Activated T-helper 1 cell treated with anti-CD3 and anti-CD28 coated beads, Interleukin-2, amount 50 U/mL, for 16 hours (primary cell): ENCODE data around the gene ACOX1.
A peak's percentile ranks its signal among the peaks of the same experiment; 100 is the strongest.

Source experiments
- DNase-seq, 2 donors: peaks; one replicate each; pipeline ENCODE4 v3.0.0-alpha.2; 2020; ENCODE audit warnings: low read depth in 1 of 2, low spot score in 1 of 2

Gene ACOX1

GRCh38 chr17:75909051-75909811, 69.7 kb downstream of the ACOX1 start:
- no peak for DNase-seq

DNA sequence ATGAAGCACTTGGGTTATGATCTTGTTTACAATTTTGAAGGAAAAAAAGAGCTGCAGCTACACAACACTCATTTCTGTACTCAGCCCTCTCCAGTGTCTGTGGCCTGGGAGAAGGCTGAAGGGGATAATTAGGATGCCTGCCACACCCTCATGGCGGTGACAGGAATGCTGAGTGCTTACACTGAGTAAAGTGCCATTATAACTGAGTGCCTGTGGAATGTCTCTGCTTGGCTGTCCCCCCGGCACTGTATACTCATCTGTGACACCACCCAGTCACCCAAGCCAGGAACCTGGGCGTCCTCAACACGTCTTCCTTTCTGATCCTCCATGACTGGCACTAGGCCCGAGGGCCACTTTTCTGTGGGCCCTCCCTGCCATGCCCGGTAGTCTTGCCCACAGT, 70.8 kb downstream of the ACOX1 start:
- DNase-seq: no peak

DNA sequence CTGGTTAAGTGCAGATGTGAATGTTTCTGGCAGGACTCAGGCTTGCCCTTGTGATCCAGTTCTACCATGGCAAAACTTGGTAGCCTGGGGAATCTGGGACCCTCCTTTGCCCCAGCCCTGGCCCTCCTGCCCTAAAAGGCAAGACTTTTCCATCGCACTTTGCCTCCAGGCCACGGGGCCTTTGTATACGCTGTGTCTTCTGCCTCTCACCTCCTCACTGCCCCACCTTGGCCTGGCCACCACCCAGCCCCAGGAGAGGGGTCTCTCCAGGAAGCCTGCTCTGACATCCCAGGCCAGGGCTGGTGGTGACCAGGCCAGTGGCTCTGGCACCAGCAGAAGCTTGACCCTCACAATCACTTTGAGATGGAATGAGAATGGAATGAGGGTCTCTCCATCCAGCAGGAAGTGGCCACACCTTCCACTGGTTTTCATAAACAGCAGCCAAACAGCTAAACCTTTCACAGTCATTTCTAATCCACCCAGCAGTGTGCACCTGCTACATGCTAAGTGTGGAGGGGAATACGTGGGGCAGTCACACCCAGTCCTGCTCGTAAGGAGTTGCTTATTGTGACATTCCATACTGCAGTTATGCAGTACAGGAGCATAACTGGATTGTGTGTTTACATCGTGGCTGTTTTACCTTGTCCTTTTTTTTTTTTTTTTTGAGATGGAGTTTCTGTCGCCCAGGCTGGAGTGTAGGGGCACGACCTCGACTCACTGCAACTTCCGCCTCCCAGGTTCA, 72.7 kb downstream of the ACOX1 start:
- no peak for DNase-seq

DNA sequence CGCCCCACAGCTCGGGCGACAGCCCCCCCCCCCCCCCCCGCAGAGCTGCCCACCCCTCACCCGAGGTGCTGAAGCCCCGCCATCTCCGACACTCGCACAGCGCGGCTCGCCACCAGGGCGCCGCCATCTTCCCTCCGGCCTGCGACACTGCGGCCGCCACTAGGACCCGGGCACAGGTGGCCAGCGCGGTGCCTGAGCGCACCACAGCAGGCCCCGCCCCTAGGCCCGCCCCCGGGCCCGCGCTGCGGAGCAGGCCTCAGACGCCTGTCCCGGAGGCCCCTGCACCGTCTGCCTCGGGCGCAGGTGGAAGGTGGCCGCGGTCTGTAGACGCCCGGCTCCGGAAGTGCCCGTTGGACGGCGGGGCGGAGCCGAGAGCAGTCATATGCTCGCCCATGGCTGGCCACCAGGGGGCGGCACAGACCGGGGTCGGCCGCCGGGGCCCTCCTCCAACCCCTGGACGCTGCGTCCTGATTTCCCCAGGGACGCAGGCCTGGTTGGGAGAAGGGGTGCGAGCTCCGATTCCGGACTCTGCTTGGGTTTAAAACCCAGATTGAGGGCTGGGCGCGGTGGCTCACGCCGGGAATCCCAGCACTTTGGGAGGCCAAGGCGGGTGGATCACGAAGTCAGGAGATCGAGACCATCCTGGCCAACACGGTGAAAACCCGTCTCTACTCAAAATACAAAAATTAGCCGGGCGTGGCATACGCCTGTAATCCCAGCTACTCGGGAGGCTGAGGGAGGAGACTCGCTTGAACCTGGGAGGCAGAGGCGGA, 74.0 kb downstream of the ACOX1 start, which contains the start of gene MRPL38:
Gene MRPL38 (minus strand): TSS at position 136 of the 773 bp plus-strand sequence. CDS start 9 bp downstream, at position 127.
- peak; percentile 87 to 96 for DNase-seq

DNA sequence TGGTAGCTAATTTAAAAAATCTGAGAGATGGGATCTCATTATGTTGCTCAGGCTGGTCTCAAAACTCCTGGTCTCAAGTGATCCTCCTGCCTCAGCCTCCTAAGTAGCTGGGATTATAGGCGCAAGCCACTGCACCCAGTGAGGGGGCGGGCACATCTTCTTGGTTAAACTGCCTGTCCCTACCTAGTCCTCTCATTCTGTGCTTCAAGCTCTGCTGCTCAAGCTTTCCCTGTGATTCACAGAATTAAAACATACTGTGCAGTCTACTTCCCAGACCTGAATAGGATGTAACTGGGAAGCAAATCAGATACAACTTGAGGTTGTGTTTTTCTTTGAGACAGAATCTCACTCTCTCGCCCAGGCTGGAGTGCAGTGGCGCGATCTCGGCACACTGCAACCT, 76.6 kb downstream of the ACOX1 start:
- no peak for DNase-seq

GRCh38 chr17:75901727-75902126, 77.2 kb downstream of the ACOX1 start:
- DNase-seq: no peak

DNA sequence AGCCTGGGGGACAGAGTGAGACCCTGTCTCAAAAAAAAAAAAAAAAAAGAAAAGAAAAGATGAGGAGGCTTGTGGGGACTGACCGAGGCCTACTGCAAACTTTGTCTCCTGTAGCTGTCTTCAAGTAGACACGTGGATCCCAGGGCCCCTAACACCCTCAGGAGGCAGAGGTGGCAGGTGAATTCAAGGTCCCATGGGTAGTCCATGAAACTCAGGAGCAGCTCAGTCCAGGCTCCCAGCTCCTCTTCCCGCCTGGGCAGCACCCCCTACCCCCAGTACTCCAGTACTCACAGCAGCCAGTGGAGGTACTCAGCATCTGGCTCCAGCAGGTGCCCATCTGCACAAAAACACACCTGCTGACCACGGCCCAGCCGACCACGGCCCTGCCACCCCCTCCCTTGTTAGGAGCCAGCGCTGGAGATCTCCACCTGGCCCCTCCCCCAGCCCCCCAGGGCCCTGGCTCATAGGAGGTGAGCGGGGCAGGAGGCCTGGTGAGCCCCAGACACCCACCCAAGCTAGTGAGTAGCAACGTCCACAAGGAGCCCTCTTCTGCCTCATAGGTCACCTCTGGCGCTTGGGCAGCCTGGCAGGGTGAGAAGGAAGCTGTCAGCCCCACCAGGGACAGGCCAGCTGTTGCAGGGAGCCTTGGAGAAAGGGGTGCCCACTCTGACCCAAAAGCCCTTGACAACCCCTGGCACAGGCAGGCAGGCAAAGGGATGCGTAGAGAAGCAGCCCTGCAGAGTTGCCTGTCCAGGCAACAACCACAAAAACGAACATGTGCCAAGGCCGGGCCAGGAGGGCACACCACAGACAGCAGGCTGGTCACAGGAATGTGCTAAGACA, 78.1 kb downstream of the ACOX1 start:
- no peak for DNase-seq

DNA sequence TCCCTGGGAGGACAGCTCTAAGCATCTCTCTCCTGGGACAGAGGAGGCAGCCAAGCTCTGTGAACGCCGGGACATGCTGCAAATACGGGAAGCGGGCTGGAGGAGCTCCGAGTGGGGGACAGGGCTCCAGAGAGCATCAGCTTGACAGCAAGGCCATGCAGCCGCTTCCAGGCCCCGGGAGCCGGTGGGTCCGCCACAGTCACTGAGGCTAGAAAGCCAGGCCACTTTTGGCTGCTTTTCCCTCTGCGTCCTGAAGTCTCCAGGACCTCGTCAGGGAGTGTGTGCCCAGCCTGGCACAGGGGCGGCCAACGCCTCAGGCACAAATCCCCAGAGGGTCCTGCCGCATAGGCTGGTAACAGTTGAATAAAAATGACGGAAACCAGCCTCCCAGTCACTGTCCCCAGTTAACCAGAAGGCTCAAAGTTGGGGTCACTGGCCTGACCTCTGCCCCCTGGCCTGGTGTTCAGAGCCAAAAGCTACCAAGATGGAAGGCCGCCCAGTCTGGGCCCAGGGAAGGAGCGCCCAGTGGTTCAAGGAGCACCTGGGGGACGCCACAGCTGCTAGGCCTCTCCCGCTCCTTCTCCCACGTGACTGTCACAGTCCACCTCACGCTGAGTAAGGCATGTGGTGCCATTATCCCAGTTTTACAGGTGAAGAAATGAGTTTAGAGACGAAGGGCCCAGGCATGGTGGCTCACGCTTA, 79.0 kb downstream of the ACOX1 start:
- no peak for DNase-seq

DNA sequence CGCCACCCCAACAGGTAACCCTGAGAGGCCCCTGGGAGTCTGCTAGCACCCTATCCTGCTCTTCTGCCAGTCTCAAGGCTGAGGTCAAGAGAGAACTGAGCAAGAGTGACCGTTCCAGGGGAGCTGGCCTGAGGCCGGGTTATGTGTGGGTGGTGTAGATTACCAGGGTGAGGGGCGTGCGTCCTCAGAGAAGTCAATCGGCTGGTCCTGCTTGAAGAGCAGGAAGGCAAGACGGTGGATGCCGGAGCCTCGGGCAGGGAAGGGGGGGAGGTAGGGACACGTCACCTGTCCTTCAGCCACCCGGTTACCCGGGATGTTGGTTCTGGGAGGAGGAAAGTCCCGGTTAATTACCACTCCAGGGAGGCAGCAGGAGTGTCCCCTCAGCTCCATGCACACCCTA, 79.6 kb downstream of the ACOX1 start:
- DNase-seq: no peak

DNA sequence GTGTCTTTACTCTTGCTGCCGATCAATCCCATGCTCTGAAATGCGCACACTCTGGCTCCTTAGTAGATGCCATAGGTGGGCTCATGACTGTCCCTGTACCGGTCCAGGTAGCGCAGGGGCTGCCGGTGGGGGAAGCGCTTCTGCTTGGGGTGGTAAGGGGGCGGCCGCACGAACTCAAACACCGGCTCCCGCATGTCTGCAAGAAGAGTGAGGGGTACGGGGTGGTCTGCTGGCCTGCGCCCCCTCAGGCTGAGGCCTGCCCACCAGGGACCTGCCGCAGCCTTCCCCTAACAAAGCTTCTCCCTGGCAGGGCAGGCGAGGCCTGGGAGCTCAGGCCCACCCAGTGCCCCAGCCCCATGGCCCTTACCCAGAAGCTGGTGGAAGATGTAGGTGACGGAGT, 80.2 kb downstream of the ACOX1 start:
- DNase-seq: no peak

DNA sequence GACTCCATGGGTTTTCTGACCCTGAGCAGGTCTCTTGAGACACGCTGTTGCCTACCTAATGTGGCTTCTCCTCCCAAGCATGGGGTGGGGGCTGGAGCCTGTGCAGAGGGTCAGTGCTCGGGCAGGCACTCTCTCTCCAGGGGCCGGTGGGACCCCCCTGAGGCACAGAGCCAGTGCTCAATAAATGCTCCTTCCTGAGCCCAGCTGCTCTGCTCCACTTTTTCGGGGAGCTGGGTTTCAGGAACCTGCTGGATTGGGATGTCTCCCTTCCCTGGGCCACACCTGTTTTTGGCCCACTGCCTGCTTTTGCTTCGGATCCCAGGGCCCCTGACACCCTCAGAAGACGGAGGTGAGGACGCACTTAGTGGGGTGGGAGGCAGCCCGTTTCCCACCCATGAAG, 80.9 kb downstream of the ACOX1 start:
- DNase-seq: no peak

GRCh38 chr17:75897160-75898019, 81.6 kb downstream of the ACOX1 start:
- no peak for DNase-seq

DNA sequence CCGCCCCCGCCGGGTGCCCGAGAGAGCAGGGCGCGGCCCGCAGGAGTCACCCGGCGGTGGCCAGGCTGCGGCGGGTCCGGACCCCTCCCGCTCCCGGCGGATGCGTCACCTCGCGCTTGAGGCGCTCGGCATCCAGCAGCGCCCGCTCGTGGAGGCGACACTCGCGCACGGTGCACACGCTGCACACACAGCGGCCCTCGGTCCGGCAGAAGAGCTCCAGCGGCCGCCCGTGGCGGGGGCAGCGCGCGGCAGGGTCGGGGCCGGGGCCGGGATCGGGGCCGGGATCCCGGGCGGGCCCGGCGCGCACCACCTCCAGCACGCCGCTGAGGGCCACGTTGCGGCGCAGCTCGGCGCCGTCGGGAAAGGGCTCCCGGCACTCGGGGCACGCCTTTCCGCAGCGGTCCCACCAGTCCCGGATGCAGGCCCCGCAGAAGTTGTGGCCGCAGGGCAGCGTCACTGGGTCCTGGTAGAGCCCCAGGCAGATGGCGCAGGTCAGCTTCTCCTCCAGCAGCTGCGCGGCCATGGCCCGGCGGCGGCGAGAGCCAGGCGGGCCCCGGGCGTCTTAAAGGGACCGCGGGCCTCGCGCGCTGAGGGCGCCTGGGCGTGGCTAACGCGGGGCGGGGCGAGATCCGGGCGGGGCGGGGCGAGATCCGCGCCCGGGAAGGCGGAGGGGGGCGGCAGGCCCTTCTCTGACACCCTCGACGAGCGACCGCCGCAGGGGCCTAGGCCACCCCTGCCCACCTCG, 82.4 kb downstream of the ACOX1 start, which contains the start of gene TRIM65:
Gene TRIM65 (minus strand): TSS at position 537 of the 745 bp plus-strand sequence. CDS start 14 bp downstream, at position 523.
- DNase-seq: peak; percentile 44 to 67

DNA sequence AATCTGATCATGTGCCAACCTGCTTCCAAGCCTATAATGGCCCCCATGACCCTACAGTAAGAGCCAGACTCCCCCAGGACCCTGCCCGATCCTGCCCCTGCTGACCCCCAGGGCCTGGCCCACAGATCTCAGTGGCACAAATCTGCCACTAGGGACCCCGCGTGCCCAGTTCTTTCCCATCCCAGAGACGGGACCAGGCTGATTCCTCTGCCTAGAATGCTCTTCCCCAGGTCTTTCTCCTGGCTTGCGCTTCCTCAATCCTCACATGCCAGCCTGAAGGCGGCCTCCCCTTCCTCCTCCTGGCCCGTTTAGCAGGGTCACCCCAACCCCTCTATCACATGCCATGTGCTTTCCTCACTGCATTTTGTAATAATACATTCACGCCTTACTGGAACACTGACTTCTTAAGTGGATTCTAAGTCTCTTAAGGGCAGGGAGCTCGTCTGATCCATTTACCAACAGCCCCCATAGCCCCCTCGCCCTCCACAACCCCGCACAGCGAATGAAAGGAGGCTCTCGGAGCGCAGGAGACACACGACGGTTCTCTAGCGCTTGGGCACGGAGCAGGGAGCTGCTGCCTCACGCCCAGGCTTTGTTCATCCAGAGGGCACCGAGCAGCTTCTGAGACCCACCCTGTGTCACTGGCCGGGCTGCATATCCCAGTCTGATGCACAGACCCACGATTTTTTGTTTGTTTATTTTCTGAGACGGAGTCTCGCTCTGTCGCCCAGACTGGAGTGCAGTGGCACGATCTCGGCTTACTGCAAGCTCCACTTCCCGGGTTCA, 83.4 kb downstream of the ACOX1 start:
- no peak for DNase-seq

GRCh38 chr17:75894049-75894733, 84.8 kb downstream of the ACOX1 start:
- no peak for DNase-seq

- DNase-seq: no peak
Measured at GRCh38 chr17:75893305-75894048, 85.5 kb downstream of the ACOX1 start.
